ENCODE measurements around the gene IARS1. TPM values are rescaled to one million over a fixed set of nuclear protein-coding genes. Genes with fewer than 3 reads are reported as not detected.

IARS1 gene
- 121 and 123 TPM in 2 replicates for total RNA-seq (2014; rRNA removed; shearing (Covaris generic))

GRCh38 chr9:92293452-92294296 is at the start of gene IARS1:
Gene IARS1, minus strand, starts transcription at chr9:92293697. Its CDS starts 4,278 bp downstream, at chr9:92289419.
- peak; percentile 99 for DNase-seq (ENCODE audit: low spot score)

- no peak for DNase-seq (ENCODE audit: low spot score)
Measured at GRCh38 chr9:92342825-92343488, 49.5 kb upstream of the IARS1 start.

DNA sequence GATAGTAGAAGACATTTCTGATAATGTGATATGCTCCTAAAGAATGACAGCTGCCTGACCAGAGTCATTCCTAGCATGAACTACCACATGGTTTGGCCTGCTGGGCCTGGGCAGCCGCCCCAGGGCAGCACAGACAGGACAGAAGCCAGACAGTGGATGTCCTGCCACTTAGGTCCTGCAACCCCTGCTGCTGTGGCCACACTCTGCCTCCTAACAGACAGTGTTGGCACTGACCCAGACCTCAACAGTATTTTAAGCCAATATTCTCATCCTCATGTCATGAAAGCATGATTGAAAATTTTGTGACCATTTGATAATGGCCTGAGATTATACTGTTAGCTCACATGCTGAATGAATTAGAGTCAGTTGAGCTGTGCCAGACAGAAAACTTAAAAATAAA is 48.1 kb upstream of the IARS1 start:
- no peak for DNase-seq (ENCODE audit: low spot score)

DNA sequence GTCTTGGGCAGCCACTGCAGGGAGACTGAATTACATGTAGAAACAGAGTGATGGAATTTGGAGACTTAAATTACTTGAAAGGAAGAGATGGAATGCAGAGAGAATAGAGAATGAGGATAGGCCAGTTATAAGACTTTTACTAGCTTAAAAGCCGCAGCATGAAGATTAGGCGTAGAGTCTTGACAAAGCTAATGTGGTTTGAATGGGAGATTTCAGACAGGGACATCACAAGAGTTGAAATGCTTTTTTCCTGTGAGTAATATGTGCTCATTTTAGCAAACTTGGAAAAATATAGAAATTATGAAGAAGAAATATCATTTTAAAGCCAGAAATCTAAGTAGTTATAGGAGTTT is 39.8 kb upstream of the IARS1 start:
- no peak for DNase-seq (ENCODE audit: low spot score)

DNA sequence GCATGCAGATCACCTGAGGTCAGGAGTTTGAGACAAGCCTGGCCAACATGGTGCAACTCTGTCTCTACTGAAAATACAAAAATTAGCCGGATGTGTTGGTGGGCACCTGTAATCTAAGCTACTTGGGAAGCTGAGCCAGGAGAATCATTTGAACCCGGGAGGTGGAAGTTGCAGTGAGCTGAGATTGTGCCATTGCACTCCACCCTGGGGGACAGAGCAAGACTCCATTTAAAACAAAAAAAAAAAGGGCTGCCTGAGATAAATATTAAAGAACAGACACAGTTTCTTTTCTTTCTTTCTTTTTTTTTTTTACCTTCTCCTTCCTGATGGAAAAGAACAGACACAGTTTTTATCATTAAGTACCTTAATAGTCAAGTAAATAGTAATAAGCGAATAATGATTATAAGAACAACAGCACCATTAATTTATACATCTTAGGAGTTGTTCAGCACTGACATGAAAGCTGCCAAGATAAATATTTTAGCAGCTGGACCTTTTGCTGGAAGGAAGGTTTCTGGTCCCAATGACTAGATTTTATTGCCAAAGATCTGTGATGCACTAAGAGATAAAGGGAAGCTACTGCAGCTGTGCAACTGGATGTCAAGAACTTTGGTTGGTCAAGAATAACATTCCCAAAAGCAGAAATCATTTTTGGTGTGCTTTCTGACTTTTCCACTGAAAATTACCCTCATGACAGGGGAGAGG is 39.2 kb upstream of the IARS1 start:
- no peak for DNase-seq (ENCODE audit: low spot score)

- peak; percentile 46 for DNase-seq (ENCODE audit: low spot score)
Measured at GRCh38 chr9:92328225-92328624, 34.7 kb upstream of the IARS1 start.

DNA sequence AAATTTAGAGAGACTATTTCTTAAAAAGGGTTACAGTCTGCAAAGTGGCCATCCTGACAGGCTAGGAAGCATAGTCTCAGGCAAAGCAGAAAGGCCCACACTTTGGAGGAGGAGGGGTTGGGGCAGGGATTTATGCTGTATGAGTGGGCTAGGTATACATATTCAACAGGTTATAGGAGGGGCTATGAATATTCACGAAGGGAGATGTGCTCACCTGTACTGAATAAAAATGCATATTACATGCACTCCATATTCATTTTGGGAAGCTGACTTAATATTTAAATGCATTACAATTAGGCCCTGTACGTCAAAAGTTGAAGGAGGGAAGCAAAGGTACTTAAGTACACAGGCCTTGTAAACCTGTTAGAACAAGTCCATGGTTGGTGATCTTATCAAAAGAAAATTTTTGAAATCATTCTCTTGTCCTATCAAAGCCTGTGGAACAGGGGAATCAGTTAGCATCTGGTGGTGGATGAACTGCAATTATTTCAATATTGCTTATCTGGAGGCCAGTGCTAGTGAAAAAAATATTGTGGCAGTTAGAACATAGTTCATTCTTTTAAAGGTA is 33.9 kb upstream of the IARS1 start:
- DNase-seq (ENCODE audit: low spot score): no peak

DNA sequence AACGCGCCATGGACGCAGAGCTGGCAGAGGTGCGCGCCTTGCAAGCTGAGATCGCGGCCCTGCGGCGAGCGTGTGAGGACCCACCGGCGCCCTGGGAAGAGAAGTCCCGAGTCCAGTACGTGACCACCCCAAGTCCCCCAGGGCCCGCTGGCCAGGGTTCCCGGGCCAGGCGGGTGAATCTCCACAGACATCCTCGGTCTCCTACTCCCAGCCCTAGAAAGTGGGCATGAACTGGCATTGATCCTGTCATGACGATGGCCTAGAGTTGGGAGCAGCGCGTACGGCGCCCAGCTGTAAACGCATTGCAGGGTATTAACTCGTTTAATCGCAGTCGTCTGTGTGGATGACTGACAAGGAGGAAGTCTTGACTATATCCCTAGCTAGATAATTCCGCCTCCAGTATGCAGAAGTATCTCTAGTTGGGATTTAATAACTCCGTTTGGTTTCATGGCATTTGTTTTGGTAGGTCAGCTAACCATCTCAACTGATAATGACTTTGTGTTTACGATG is 32.5 kb upstream of the IARS1 start:
- no peak for DNase-seq (ENCODE audit: low spot score)

DNA sequence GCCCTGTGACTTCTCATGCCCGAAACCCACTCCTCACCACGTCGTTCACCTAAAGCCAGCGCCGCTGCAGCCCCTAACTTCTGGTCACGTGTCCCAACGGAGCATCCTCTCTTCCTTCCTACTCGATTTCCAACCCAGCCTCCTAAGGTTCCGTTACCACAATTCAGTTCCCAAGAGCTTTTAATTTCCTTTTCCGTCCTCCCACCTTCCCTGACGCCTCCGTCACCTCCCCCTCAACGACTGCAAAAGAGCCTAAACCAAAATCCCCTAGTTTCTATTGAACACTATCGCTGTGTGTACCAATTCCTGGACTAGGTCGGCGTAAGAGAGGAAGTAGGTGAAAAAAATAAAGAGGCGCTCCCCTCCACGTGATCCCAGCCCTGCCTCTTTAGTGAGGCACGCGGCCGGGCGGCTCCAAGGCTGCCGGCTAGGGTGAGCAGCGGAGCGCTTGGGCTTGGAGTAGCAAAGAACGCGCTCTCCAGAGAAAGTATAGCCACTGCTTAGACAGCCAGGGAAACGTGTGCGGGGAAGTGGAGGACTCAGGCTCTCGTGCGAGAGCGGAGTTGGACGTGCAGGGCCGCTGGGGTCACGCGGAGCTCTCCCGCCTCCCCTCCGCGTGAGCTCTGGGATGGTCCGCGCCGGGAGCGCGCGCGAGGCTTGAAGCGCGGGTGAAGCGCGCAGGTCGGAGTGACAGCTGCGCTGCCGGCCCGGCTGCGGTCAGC is 31.9 kb upstream of the IARS1 start, which contains the start of the genes CENPP and NOL8:
Gene CENPP (plus strand): TSS at position 685 of the 722 bp plus-strand sequence.
Gene NOL8 (minus strand): TSS at position 82 of the 722 bp plus-strand sequence. CDS start 1,189 bp downstream, outside the sequence.
- peak; percentile 94 for DNase-seq (ENCODE audit: low spot score)

- no peak for DNase-seq (ENCODE audit: low spot score)
Measured at GRCh38 chr9:92324889-92325268, 31.4 kb upstream of the IARS1 start.

- no peak for DNase-seq (ENCODE audit: low spot score)
Measured at GRCh38 chr9:92324431-92324830, 30.9 kb upstream of the IARS1 start.

GRCh38 chr9:92315456-92315855 is 22.0 kb upstream of the IARS1 start:
- no peak for DNase-seq (ENCODE audit: low spot score)

GRCh38 chr9:92313624-92314012 is 20.1 kb upstream of the IARS1 start:
- DNase-seq (ENCODE audit: low spot score): no peak

DNA sequence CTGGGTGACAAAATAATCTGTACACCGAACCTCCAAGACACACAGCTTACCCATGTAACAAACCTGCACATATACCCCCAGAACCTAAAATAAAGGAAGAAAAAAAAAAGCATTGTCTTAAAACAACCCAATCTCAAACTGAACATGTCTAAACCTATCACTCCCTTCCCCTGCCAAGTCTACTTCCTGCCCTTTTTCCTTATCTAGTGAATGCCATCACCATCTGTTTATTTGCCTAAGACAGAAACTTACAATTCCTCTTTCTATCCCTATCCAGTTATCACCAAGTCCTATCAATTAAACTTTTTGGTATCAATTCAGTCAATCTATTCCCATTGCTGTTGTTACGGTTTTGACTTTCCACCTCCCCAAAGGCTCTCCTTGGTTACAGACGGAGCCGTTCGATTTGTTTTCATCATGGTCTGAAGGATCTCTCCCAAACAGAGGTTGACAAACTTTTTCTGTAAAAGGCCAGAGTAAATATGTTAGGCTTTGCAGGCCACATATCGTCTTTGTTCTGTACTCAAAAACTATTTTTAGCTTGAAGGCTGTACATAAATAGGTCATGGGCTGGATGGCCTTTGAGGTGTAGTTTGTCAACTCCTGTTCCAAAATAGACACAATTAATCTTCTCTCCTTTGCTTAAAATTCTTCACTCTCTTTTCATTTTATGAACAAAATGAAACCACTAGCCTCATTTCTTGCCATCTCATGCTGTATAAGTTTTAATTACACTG is 19.6 kb upstream of the IARS1 start:
- DNase-seq (ENCODE audit: low spot score): no peak

DNA sequence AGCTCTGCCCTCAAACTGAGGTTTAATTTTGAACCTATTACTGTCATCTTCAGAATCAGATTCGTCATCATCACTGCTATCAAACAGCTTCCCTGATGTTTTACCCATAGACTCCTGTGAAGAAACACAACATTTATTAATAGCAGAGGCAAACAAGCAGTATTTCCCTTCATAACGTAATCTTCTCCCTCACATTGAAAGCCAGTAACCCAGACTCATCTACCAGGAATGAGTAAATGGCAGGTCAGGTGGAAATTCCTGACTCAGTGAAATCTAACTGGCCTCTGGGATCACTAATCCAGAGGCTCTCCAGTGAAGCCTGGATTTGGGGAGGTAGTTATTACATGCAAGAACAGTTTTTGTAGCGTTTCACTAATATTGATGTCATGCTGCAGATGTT is 17.1 kb upstream of the IARS1 start:
- no peak for DNase-seq (ENCODE audit: low spot score)

GRCh38 chr9:92308893-92309292 is 15.4 kb upstream of the IARS1 start:
- DNase-seq (ENCODE audit: low spot score): no peak

- DNase-seq (ENCODE audit: low spot score): no peak
Measured at GRCh38 chr9:92300936-92301335, 7.4 kb upstream of the IARS1 start.

DNA sequence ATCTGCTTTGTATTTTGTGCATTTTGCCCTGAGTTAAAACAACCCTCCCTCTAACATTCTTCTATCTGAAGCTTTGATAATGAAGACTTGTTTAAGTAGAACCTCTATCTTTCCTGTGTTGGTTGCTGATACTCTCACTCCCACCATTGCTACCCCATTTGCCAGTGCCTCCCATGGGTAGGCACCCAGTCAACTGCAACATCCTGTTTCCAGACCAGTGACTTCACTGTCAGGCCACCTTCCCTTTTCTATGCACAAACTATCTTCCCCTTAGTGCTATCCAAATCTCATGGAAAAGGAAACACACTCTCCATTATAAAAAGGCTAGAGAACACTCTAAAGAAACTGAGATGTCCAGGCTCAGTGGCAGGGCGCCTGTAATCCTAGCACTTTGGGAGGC is 5.6 kb upstream of the IARS1 start:
- no peak for DNase-seq (ENCODE audit: low spot score)

- no peak for DNase-seq (ENCODE audit: low spot score)
Measured at GRCh38 chr9:92298036-92298435, 4.5 kb upstream of the IARS1 start.

GRCh38 chr9:92297611-92298010 is 4.1 kb upstream of the IARS1 start:
- no peak for DNase-seq (ENCODE audit: low spot score)
